Endothelial cell of umbilical vein (primary cell): ENCODE data around the gene CDK7. TPM values are rescaled to one million over a fixed set of nuclear protein-coding genes. Genes with fewer than 3 reads are reported as not detected.

Source experiments
- BruUV-seq: library from RNA; stranded (reverse); fragments of 400-500 nt; replicated peaks from 2 replicates; lab custom pipeline; 2021; lab: Mats Ljungman, UMichigan
- CTCF ChIA-PET: fragments of 300-600, 350-600 bp; sonication (Branson Sonifier 250); formaldehyde crosslinking; loops from one replicate; lab custom pipeline; 2021; ENCODE audit warnings: antibody characterized with exemption, inconsistent platforms; lab: Charles Lee
- POLR2A ChIA-PET: fragments of 300-600, 350-600 bp; sonication (Branson Sonifier 250); formaldehyde crosslinking; loops from one replicate; lab custom pipeline; 2021; ENCODE audit warnings: antibody characterized with exemption, inconsistent platforms; lab: Charles Lee
- DNase-seq: peaks from one replicate; pipeline ENCODE4 v3.0.0-alpha.2; 2011; ENCODE audit warnings: low read depth, low spot score
- FAIRE-seq: peaks from 2 replicates; lab custom pipeline; 2011; peaks lifted over from hg19 to GRCh38; lab: Jason Lieb, UNC
- H2AFZ ChIP-seq: 2 replicates; pipeline ENCODE4 v1.6.0; 2012; ENCODE audit warnings: low read depth, low read length, control low read depth, inconsistent platforms
- H3K27ac ChIP-seq: 2 replicates; pipeline ENCODE4 v1.5.1; 2011; ENCODE audit warnings: low read depth, mild to moderate bottlenecking, control low read depth, low read length, moderate library complexity; ENCODE audit not compliant: insufficient read depth
- H3K27me3 ChIP-seq, 2 experiments: 2 replicates each; pipeline versions ENCODE4 v1.6.0 to v1.6.1; 2011; ENCODE audit warnings: low read length in 2 of 2, mixed read lengths in 1 of 2; ENCODE audit not compliant: control insufficient read depth in 2 of 2, insufficient read depth in 2 of 2
- H3K36me3 ChIP-seq, 2 experiments: 2 replicates in 1 of 2; 3 replicates in 1 of 2; pipeline ENCODE4 v1.5.1; 2011; ENCODE audit warnings: low read length in 2 of 2, mild to moderate bottlenecking in 1 of 2, moderate library complexity in 1 of 2; ENCODE audit not compliant: control insufficient read depth in 2 of 2, insufficient read depth in 2 of 2; ENCODE audit errors: extremely low read depth in 1 of 2
- H3K4me1 ChIP-seq: 3 replicates; pipeline ENCODE4 v1.5.1; 2011; ENCODE audit warnings: mild to moderate bottlenecking, low read length; ENCODE audit not compliant: control insufficient read depth, insufficient read depth; ENCODE audit errors: extremely low read depth
- H3K4me2 ChIP-seq: 2 replicates; pipeline ENCODE4 v1.6.1; 2011; ENCODE audit warnings: low read length, control low read depth, mixed read lengths; ENCODE audit not compliant: insufficient read depth
- H3K4me3 ChIP-seq, 3 experiments: fragments of 200-600 bp in 1 of 3; sonication (generic), shearing (Covaris generic) in 1 of 3; replicated peaks in 1 of 3; 2 replicates each; pipeline ENCODE4 v1.5.1; 2011 to 2016; ENCODE audit warnings: control low read depth in 3 of 3, low read length in 3 of 3, mild to moderate bottlenecking in 2 of 3, inconsistent platforms in 1 of 3, low read depth in 1 of 3, moderate library complexity in 1 of 3; ENCODE audit not compliant: insufficient read depth in 1 of 3
- H3K79me2 ChIP-seq: 2 replicates; pipeline ENCODE4 v1.6.0; 2012; ENCODE audit warnings: low read length, inconsistent platforms; ENCODE audit not compliant: control insufficient read depth, insufficient read depth
- H3K9ac ChIP-seq: replicated peaks from 2 replicates; pipeline ENCODE3; 2011; ENCODE audit warnings: low read length, control low read depth; ENCODE audit not compliant: insufficient read depth; ENCODE audit errors: extremely low read depth
- H3K9me1 ChIP-seq: replicated peaks from 3 replicates; pipeline ENCODE4 v1.6.0; 2011; ENCODE audit warnings: mild to moderate bottlenecking, low read length; ENCODE audit not compliant: control insufficient read depth, insufficient read depth; ENCODE audit errors: extremely low read depth
- H3K9me3 ChIP-seq: replicated peaks from 2 replicates; pipeline ENCODE4 v1.5.1; 2012; ENCODE audit warnings: low read length, inconsistent platforms; ENCODE audit not compliant: control insufficient read depth, insufficient read depth
- H4K20me1 ChIP-seq: replicated peaks from 2 replicates; pipeline ENCODE3; 2011; ENCODE audit warnings: mild to moderate bottlenecking, low read length; ENCODE audit not compliant: control insufficient read depth, insufficient read depth; ENCODE audit errors: extremely low read depth
- CTCF ChIP-seq, 2 donors: IDR thresholded peaks; 1 replicate in 1 of 2; 2 replicates in 1 of 2; pipeline ENCODE4 v1.5.1; 2011; ENCODE audit warnings: low read length in 2 of 2, mild to moderate bottlenecking in 2 of 2, moderate library complexity in 2 of 2, control low read depth in 1 of 2, inconsistent platforms in 1 of 2, low read depth in 1 of 2; ENCODE audit not compliant: insufficient read depth in 1 of 2; ENCODE audit errors: extremely low read depth in 1 of 2
- EZH2 ChIP-seq: IDR thresholded peaks from 2 replicates; pipeline ENCODE4 v1.6.1; 2012; ENCODE audit warnings: borderline replicate concordance, low read depth, mild to moderate bottlenecking, moderate library complexity, low read length, inconsistent platforms; ENCODE audit not compliant: severe bottlenecking
- FOS ChIP-seq: IDR thresholded peaks from 2 replicates; pipeline ENCODE4 v1.6.1; 2011; ENCODE audit warnings: mild to moderate bottlenecking, low read length, moderate library complexity, borderline replicate concordance; ENCODE audit not compliant: insufficient read depth
- GATA2 ChIP-seq: IDR thresholded peaks from 2 replicates; pipeline ENCODE4 v1.7.0; 2011; ENCODE audit warnings: low read depth, mild to moderate bottlenecking, moderate library complexity, mixed read lengths, low read length; ENCODE audit not compliant: insufficient read length, insufficient read depth
- JUN ChIP-seq: IDR thresholded peaks from 2 replicates; pipeline ENCODE4 v1.6.1; 2011; ENCODE audit warnings: borderline replicate concordance, low read depth; ENCODE audit not compliant: insufficient read length, insufficient read depth
- MAX ChIP-seq: IDR thresholded peaks from 2 replicates; pipeline ENCODE4 v1.6.1; 2011; ENCODE audit not compliant: insufficient read depth, insufficient read length
- MYC ChIP-seq: IDR thresholded peaks from one replicate; pipeline ENCODE4 v1.6.1; 2011; ENCODE audit warnings: mild to moderate bottlenecking, low read depth, low read length
- POLR2A ChIP-seq: IDR thresholded peaks from 2 replicates; pipeline ENCODE4 v1.6.1; 2012; ENCODE audit warnings: low read depth, mild to moderate bottlenecking, control low read depth, low read length
- POLR2AphosphoS5 ChIP-seq: IDR thresholded peaks from 2 replicates; pipeline ENCODE4 v1.6.1; 2012; ENCODE audit warnings: low read depth, mild to moderate bottlenecking, control low read depth, low read length, moderate library complexity; ENCODE audit not compliant: insufficient read depth
- dilution Hi-C: fragments of 300-500 bp; cut with MboI; formaldehyde crosslinking; loops from one replicate; pipeline ENCODE4 v1.15.0; 2019; ENCODE audit warnings: low sequenced_read_pairs; ENCODE audit not compliant: extremely low pct_ligation_motif_present
- intact Hi-C: fragments of 100-400 bp; cut with micrococcal nuclease; formaldehyde crosslinking; loops from one replicate; pipeline ENCODE4 v1.10.0; 2022
- polyA plus RNA-seq, 4 experiments: library from polyadenylated mRNA; depleted of rRNA in 3 of 4; stranded (reverse) in 3 of 4; unstranded in 1 of 4; fragments of >200 nt; gene quantifications; 2 replicates each; pipeline versions ENCODE4 v1.2.1 to v1.2.3, GENCODE V29; 2011 to 2012; ENCODE audit warnings: missing spikeins in 1 of 4
- total RNA-seq: library from RNA; stranded (reverse); gene quantifications from 2 replicates; pipeline ENCODE4 v1.2.3, GENCODE V29; 2021

CDK7 gene
- total and polyA plus RNA-seq, 2 donors (not counting 3 experiments of a cell fraction or from before 2014, with no cell fraction given), result 24.6 to 38.1 TPM

DNA sequence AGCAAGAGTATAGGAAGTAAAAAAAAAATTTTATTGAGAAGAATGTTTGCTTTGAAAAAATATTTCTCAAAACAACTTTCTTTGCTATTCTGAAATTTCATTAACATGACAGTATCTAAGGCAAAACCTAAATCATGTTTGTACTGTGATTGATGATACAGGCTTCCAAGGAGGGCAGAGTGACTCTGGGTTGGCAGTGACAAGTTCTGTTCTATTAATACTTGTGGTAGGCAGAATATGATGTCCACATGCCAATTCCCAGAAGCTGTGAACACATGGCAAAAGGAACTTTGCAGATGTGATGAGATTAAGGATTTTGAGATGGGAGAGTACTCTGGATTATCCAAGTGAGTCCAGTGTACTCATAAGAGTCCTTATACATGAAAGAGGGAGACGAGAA, 81.3 kb downstream of the CDK7 start:
- Histone ChIP-seq H3K9me1 (no peaks in the 10 kb centered on the region), H3K4me1 (no peaks in the 10 kb centered on the region), H3K4me3 (no peak overlapping the region), H3K79me2 (no peaks in the 10 kb centered on the region), H4K20me1 (no peaks in the 10 kb centered on the region), H3K36me3 (no peaks in the 10 kb centered on the region), H3K9me3 (no peaks in the 10 kb centered on the region), H3K27ac (no peak overlapping the region), H3K27me3 (no peaks in the 10 kb centered on the region), H3K4me2 (no peak overlapping the region), H3K9ac (no peak overlapping the region), H2AFZ (no peak overlapping the region)
- TF ChIP-seq JUN (no peak), MAX (no peak), EZH2 (no peak), MYC (no peak), GATA2 (no peak)
- dilution Hi-C loops, result no loop called here
- DNase-seq, result no peak
- no peak for FAIRE-seq
- no TSS peak for BruUV-seq
- ChIA-PET CTCF (interaction anchor here (0.6 to 0.9 kb wide), 2 partner anchors 31 to 35 kb away, joined by 3 read pairs; no protein-coding TSS in a partner anchor), POLR2A (no interaction called here)
- intact Hi-C loops, result no loop called here

DNA sequence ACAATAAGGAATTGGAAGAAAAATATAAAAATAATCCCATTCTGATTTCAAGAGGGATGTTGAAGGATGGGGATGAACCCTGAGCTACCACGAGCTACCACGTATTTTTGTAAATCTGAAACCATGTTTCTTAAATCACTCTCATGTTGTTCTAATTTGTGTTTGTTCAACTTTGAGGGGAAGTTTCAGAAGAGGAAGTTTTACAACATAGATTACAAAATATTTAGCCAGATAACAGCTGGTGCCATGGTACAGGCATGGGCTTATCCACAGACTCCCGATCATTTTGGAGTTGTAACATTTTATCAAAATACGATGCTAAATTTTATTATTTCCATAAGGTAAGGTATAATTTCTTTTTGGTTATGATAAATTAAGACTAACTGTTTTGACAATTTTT, 82.7 kb downstream of the CDK7 start:
- H4K20me1 ChIP-seq, result no peaks in the 10 kb centered on the region
- no peaks in the 10 kb centered on the region for H3K9me1 ChIP-seq
- dilution Hi-C loops (no loop called here), intact Hi-C loops (no loop called here)
- no TSS peak for BruUV-seq
- no peak for FAIRE-seq
- no peak overlapping the region for H3K4me3 ChIP-seq
- no peak overlapping the region for H2AFZ ChIP-seq
- H3K9me3 ChIP-seq, result no peaks in the 10 kb centered on the region
- no peaks in the 10 kb centered on the region for H3K27me3 ChIP-seq
- no peaks in the 10 kb centered on the region for H3K4me1 ChIP-seq
- no peak for TF ChIP-seq GATA2
- no peak for TF ChIP-seq POLR2A
- no peak for TF ChIP-seq EZH2
- TF ChIP-seq JUN, result no peak
- no peak for TF ChIP-seq POLR2AphosphoS5
- no peak for TF ChIP-seq MAX
- TF ChIP-seq FOS, result no peak
- TF ChIP-seq MYC, result no peak
- TF ChIP-seq CTCF (IDR thresholded peaks at IDR 0.05; ENCODE audit: extremely low read depth in 1 of 2, insufficient read depth in 1 of 2, low read depth in 1 of 2, low read length in 2 of 2), result no peak
- no peak for DNase-seq
- no peaks in the 10 kb centered on the region for H3K36me3 ChIP-seq
- CTCF ChIA-PET, result no interaction called here
- H3K9ac ChIP-seq, result no peak overlapping the region
- H3K27ac ChIP-seq, result no peak overlapping the region
- POLR2A ChIA-PET, result no interaction called here
- H3K79me2 ChIP-seq, result no peaks in the 10 kb centered on the region
- H3K4me2 ChIP-seq, result no peak overlapping the region
